ENCODE data around the gene CAMTA1. TPM values are rescaled to one million over a fixed set of nuclear protein-coding genes. Genes with fewer than 3 reads are reported as not detected.

CAMTA1 gene
- total RNA-seq, 1 donor: 71.6 TPM

DNA sequence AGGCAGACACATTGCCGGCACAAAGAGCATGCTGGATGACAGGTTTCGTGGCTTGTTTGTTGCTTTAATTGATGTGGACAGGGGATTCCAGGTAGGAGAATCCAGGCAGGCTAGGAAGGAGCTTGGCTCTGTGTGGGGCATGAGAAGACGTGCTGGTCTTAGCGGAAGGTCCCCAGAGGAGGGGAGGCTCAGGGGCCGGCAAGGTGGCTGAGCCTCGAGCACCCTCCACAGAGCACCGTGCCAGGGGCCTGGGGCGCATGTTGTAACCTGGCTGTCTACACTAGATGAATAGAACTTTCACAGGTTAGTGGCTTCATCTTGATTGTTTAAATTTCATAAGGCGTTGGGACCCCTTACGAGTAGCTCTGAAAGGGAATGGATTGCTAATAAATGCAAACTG lies 223.1 kb downstream of the CAMTA1 start:
- H3K27me3 ChIP-seq (ENCODE audit: insufficient read depth, low read length): no peaks in the 10 kb centered on the region
- no peak overlapping the region for H3K4me3 ChIP-seq (ENCODE audit: low read length)
- no peaks in the 10 kb centered on the region for H3K9me3 ChIP-seq (ENCODE audit: low read depth, low read length)
- no peaks in the 10 kb centered on the region for H3K4me1 ChIP-seq (ENCODE audit: insufficient read depth, low read length)

DNA sequence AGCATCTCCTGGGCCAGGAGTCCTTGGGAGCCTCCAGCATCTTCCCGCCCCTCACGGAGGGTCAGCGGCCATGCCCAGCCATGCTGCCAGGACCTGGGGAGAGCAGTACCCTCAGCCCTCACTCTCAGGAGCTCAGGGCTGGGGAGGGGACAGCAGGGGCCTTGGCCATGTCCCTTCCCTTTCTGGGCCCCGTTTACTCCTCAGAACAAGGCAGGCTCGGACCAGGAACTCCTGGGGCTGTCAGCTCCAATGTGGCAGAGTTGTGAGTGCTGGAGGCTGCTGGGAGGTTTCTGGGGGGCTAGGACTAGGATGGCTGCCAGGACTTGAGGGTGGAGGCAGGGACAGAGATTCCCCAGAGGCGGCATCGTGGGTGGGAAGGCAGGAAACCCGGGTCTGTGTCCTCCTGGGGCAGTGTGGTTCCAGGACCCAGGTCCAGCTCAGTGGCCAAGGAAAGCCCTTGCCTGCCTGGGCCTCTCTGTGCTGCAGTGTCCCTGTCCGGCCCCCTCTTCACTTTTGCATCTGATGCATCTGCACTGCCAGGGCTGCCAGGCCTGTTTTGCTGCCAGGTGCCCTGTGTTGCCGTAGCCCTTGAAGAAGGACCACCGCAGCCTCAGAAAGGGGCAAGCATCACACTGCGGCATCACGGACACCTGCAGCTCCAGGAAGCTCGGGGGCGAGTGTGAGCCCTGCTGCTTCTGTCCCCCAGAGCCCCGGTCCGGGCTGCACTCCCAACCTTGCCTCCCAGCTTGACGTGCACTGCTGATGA lies 223.9 kb downstream of the CAMTA1 start:
- H3K27me3 ChIP-seq (ENCODE audit: insufficient read depth, low read length): no peaks in the 10 kb centered on the region
- H3K4me3 ChIP-seq (ENCODE audit: low read length): no peak overlapping the region
- no peaks in the 10 kb centered on the region for H3K4me1 ChIP-seq (ENCODE audit: insufficient read depth, low read length)
- H3K9me3 ChIP-seq (ENCODE audit: low read depth, low read length): no peaks in the 10 kb centered on the region

- no peaks in the 10 kb centered on the region for H3K27me3 ChIP-seq (ENCODE audit: insufficient read depth, low read length)
- H3K4me1 ChIP-seq (ENCODE audit: insufficient read depth, low read length): no peaks in the 10 kb centered on the region
- H3K9me3 ChIP-seq (ENCODE audit: low read depth, low read length): no peaks in the 10 kb centered on the region
- H3K4me3 ChIP-seq (ENCODE audit: low read length): no peak overlapping the region
Measured at GRCh38 chr1:7009741-7010525, 224.7 kb downstream of the CAMTA1 start.

- no peaks in the 10 kb centered on the region for H3K27me3 ChIP-seq (ENCODE audit: insufficient read depth, low read length)
- H3K4me1 ChIP-seq (ENCODE audit: insufficient read depth, low read length): no peaks in the 10 kb centered on the region
- H3K9me3 ChIP-seq (ENCODE audit: low read depth, low read length): no peaks in the 10 kb centered on the region
- no peak overlapping the region for H3K4me3 ChIP-seq (ENCODE audit: low read length)
Measured at GRCh38 chr1:7010534-7011200, 225.4 kb downstream of the CAMTA1 start.

GRCh38 chr1:7011826-7012225 lies 226.6 kb downstream of the CAMTA1 start:
- Histone ChIP-seq H3K4me1 (ENCODE audit: insufficient read depth, low read length) (no peaks in the 10 kb centered on the region), H3K9me3 (ENCODE audit: low read depth, low read length) (no peaks in the 10 kb centered on the region), H3K27me3 (ENCODE audit: insufficient read depth, low read length) (no peaks in the 10 kb centered on the region), H3K4me3 (ENCODE audit: low read length) (no peak overlapping the region)

GRCh38 chr1:7012461-7012924 lies 227.2 kb downstream of the CAMTA1 start:
- Histone ChIP-seq H3K4me3 (ENCODE audit: low read length) (no peak overlapping the region), H3K27me3 (ENCODE audit: insufficient read depth, low read length) (no peaks in the 10 kb centered on the region), H3K4me1 (ENCODE audit: insufficient read depth, low read length) (no peaks in the 10 kb centered on the region), H3K9me3 (ENCODE audit: low read depth, low read length) (no peaks in the 10 kb centered on the region)

DNA sequence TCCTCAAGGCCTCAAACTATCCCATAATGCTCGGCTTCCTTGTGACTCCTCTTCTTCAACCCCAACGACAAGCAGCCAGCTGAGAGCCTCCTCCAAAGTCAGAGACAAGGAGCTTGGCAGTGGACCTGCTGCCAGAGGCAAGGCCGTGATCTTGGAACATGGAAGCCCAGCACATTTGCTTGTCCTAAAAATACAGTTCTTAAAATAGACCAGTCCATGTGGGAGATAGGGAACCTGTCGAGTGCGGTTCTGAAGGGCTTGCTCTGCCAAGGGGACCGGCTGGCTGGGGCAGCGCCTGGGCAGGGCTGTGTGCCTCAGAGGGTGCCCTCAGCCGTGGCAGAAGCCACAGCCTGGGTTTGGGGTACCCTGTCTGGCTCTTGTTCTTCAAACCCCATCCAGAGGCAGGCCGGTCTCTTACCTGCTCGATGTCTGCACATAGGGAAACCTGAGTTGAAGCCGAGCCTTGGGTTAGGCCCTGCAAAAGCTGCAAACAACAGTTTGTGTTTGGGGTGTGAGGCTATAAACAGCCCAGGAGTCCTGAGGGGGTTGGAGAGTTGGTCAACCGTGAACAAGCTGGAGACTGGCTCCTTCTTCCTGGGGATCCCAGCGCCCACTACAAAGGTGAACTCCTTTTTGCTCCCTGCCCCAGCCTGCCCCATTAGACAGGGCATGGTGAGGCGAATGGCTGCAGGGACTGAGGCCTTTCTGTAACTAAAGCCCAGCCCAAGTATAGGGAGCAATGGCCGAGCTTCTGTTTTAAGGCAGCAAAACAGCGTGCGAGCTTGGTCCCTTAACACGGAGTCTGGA lies 228.8 kb downstream of the CAMTA1 start:
- Histone ChIP-seq H3K4me1 (ENCODE audit: insufficient read depth, low read length) (no peaks in the 10 kb centered on the region), H3K27me3 (ENCODE audit: insufficient read depth, low read length) (no peaks in the 10 kb centered on the region), H3K4me3 (ENCODE audit: low read length) (no peak overlapping the region), H3K9me3 (ENCODE audit: low read depth, low read length) (no peaks in the 10 kb centered on the region)

DNA sequence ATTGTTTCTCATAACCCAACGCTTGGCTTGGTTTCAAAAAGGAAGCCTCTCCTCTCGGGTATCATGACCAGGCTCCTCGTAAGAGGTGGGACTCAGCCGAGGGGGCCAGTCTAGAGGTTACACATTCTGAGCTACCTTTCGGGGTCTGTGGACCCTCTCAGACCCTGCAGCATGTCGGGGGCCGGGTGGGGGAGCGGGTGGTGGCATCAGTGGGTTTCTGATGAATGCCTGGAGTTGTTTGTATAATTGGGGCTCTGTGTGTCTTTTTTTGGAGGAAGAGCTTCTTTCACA lies 229.3 kb downstream of the CAMTA1 start:
- no peak overlapping the region for H3K4me3 ChIP-seq (ENCODE audit: low read length)

DNA sequence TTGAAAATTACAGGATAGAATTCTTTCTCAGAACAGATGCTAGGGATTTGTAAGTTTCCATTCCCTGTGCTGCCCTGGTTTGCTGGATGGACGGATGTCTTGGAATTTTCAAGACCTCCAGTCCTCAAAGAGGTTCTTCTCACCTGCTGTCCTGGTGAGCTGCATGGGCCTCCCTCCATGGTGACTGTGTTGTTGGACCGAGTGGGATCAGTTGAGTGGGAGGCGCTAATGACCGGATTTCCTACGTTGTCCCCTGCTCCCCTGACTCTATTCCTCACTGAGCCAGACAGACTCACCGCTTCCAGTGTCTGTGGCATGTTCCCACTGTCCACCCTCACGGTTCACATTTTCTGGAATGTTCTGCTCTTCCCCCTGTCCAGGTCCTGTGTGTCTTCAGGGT lies 229.8 kb downstream of the CAMTA1 start:
- Histone ChIP-seq H3K4me1 (ENCODE audit: insufficient read depth, low read length) (no peaks in the 10 kb centered on the region), H3K9me3 (ENCODE audit: low read depth, low read length) (no peaks in the 10 kb centered on the region), H3K27me3 (ENCODE audit: insufficient read depth, low read length) (no peaks in the 10 kb centered on the region), H3K4me3 (ENCODE audit: low read length) (no peak overlapping the region)

More for the DNA sequence above, 229.3 kb downstream of the CAMTA1 start:
- Histone ChIP-seq H3K27me3 (ENCODE audit: insufficient read depth, low read length) (no peaks in the 10 kb centered on the region), H3K9me3 (ENCODE audit: low read depth, low read length) (no peaks in the 10 kb centered on the region), H3K4me1 (ENCODE audit: insufficient read depth, low read length) (no peaks in the 10 kb centered on the region)

- no peaks in the 10 kb centered on the region for H3K27me3 ChIP-seq (ENCODE audit: insufficient read depth, low read length)
- no peaks in the 10 kb centered on the region for H3K9me3 ChIP-seq (ENCODE audit: low read depth, low read length)
- H3K4me3 ChIP-seq (ENCODE audit: low read length): no peak overlapping the region
- H3K4me1 ChIP-seq (ENCODE audit: insufficient read depth, low read length): no peaks in the 10 kb centered on the region
Measured at GRCh38 chr1:7018351-7018750, 233.1 kb downstream of the CAMTA1 start.

DNA sequence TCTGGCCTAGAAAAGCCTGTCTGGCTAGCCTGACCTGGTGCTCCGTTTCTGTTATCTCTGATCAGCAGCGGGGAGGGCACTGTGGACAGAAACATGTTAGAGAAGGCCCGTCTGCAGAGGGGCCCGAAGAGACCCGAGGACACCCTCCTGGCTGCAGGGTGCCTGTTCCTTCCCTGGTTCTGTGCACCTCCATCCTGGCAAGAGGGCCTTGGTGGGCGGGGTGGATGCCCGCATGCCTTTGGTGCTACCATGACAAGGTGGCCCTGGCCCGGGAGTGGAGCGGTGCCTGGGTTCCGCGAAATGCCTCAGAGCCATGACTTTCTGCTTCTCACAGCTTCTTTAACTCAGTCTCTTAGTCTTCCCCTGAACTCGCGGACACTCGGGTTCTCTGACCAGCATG lies 233.6 kb downstream of the CAMTA1 start:
- no peak overlapping the region for H3K4me3 ChIP-seq (ENCODE audit: low read length)
- H3K4me1 ChIP-seq (ENCODE audit: insufficient read depth, low read length): no peaks in the 10 kb centered on the region
- no peaks in the 10 kb centered on the region for H3K9me3 ChIP-seq (ENCODE audit: low read depth, low read length)
- no peaks in the 10 kb centered on the region for H3K27me3 ChIP-seq (ENCODE audit: insufficient read depth, low read length)

GRCh38 chr1:7019510-7019909 lies 234.3 kb downstream of the CAMTA1 start:
- Histone ChIP-seq H3K9me3 (ENCODE audit: low read depth, low read length) (no peaks in the 10 kb centered on the region), H3K4me1 (ENCODE audit: insufficient read depth, low read length) (no peaks in the 10 kb centered on the region), H3K4me3 (ENCODE audit: low read length) (no peak overlapping the region), H3K27me3 (ENCODE audit: insufficient read depth, low read length) (no peaks in the 10 kb centered on the region)

GRCh38 chr1:7022058-7022457 lies 236.8 kb downstream of the CAMTA1 start:
- Histone ChIP-seq H3K4me1 (ENCODE audit: insufficient read depth, low read length) (no peaks in the 10 kb centered on the region), H3K27me3 (ENCODE audit: insufficient read depth, low read length) (no peaks in the 10 kb centered on the region), H3K9me3 (ENCODE audit: low read depth, low read length) (no peaks in the 10 kb centered on the region), H3K4me3 (ENCODE audit: low read length) (no peak overlapping the region)

DNA sequence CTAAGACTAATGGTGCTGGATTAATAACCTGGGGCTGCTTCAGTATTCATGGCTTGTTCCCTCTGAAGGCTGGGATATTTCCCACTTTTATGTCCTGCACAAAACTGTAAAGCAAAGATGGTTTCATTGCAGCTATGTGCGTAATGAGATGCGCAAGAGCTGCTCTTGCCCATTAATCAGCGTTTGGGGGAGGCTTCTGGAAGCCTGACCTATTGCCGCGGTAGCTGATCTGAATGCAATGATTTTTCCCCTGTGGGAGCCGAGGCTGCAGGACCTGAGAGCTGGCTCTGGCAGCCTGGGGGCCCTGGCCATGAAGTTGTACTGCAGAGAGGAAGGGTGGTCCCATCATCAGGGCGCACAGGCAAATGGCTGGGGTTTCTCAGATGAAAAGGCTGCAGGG lies 239.8 kb downstream of the CAMTA1 start:
- Histone ChIP-seq H3K27me3 (ENCODE audit: insufficient read depth, low read length) (no peaks in the 10 kb centered on the region), H3K4me3 (ENCODE audit: low read length) (no peak overlapping the region), H3K9me3 (ENCODE audit: low read depth, low read length) (no peaks in the 10 kb centered on the region), H3K4me1 (ENCODE audit: insufficient read depth, low read length) (no peaks in the 10 kb centered on the region)

GRCh38 chr1:7026169-7026568 lies 240.9 kb downstream of the CAMTA1 start:
- Histone ChIP-seq H3K27me3 (ENCODE audit: insufficient read depth, low read length) (no peaks in the 10 kb centered on the region), H3K9me3 (ENCODE audit: low read depth, low read length) (no peaks in the 10 kb centered on the region), H3K4me3 (ENCODE audit: low read length) (no peak overlapping the region), H3K4me1 (ENCODE audit: insufficient read depth, low read length) (no peaks in the 10 kb centered on the region)
